CD14-positive monocyte (primary cell): ENCODE results near the gene RERE. TPM values are rescaled to one million over a fixed set of nuclear protein-coding genes. Genes with fewer than 3 reads are reported as not detected.
A peak's percentile ranks its signal among the peaks of the same experiment; 100 is the strongest.
"Not testable (repeated sequence)": the region's sequence is repeated elsewhere in the genome, so short reads cannot be mapped to it uniquely, and the experiment has no call there.

Experiments used
- DNase-seq, 3 donors: peaks; one replicate each; pipeline ENCODE4 v3.0.0-alpha.2; 2011 to 2022
- H2AFZ ChIP-seq: 2 replicates; pipeline ENCODE4 v1.6.0; 2012; ENCODE audit warnings: mild to moderate bottlenecking, low read depth, low read length, inconsistent platforms; ENCODE audit not compliant: insufficient read depth, poor library complexity, severe bottlenecking
- H3K27ac ChIP-seq, 2 donors: 1 replicate in 1 of 2; 2 replicates in 1 of 2; pipeline ENCODE4 v1.5.1; 2012 to 2013; ENCODE audit warnings: low read length in 2 of 2, control low read depth in 1 of 2, inconsistent platforms in 1 of 2, low read depth in 1 of 2, mild to moderate bottlenecking in 1 of 2
- H3K27me3 ChIP-seq, 2 donors: one replicate each; pipeline versions ENCODE4 v1.6.0 to v1.6.1; 2011 to 2013; ENCODE audit warnings: low read length in 2 of 2; ENCODE audit not compliant: control insufficient read depth in 2 of 2, insufficient read depth in 2 of 2
- H3K36me3 ChIP-seq, 2 donors: replicated peaks in 1 of 2; 1 replicate in 1 of 2; 2 replicates in 1 of 2; pipeline versions ENCODE4 v1.5.1 to v1.6.1; 2012 to 2013; ENCODE audit warnings: low read length in 2 of 2, control low read depth in 1 of 2, inconsistent platforms in 1 of 2, mild to moderate bottlenecking in 1 of 2; ENCODE audit not compliant: insufficient read depth in 2 of 2, control insufficient read depth in 1 of 2
- H3K4me1 ChIP-seq, 2 donors: 1 replicate in 1 of 2; 2 replicates in 1 of 2; pipeline versions ENCODE4 v1.5.1 to v1.6.1; 2012 to 2013; ENCODE audit warnings: low read length in 2 of 2, control low read depth in 1 of 2, inconsistent platforms in 1 of 2, mild to moderate bottlenecking in 1 of 2, moderate library complexity in 1 of 2; ENCODE audit not compliant: insufficient read depth in 2 of 2, control insufficient read depth in 1 of 2
- H3K4me2 ChIP-seq: replicated peaks from 2 replicates; pipeline ENCODE3; 2012; ENCODE audit warnings: low read length, moderate library complexity, mild to moderate bottlenecking; ENCODE audit not compliant: poor library complexity, severe bottlenecking; ENCODE audit errors: extremely low read depth
- H3K4me3 ChIP-seq, 3 experiments: fragments of 200-600 bp in 1 of 3; sonication (generic) in 1 of 3; replicated peaks in 1 of 3; 1 replicate in 2 of 3; 2 replicates in 1 of 3; pipeline ENCODE4 v1.5.1; 2011 to 2013; ENCODE audit warnings: low read length in 3 of 3, mild to moderate bottlenecking in 3 of 3, control low read depth in 2 of 3, low read depth in 2 of 3, inconsistent platforms in 1 of 3, moderate library complexity in 1 of 3
- H3K79me2 ChIP-seq: 2 replicates; pipeline ENCODE4 v1.6.0; 2012; ENCODE audit warnings: mild to moderate bottlenecking, control low read depth, inconsistent platforms, low read length, moderate library complexity; ENCODE audit not compliant: insufficient read depth
- H3K9ac ChIP-seq: 2 replicates; pipeline ENCODE4 v1.6.0; 2017; ENCODE audit warnings: low read length, mild to moderate bottlenecking; ENCODE audit not compliant: insufficient read depth, poor library complexity, severe bottlenecking
- H3K9me3 ChIP-seq, 2 donors: replicated peaks in 1 of 2; 1 replicate in 1 of 2; 2 replicates in 1 of 2; pipeline versions ENCODE4 v1.5.1 to v1.6.1; 2012 to 2013; ENCODE audit warnings: low read length in 2 of 2, control low read depth in 1 of 2; ENCODE audit not compliant: control insufficient read depth in 1 of 2, insufficient read depth in 1 of 2
- H4K20me1 ChIP-seq: 2 replicates; pipeline ENCODE4 v1.6.0; 2012; ENCODE audit warnings: mild to moderate bottlenecking, low read length, control low read depth, moderate library complexity; ENCODE audit not compliant: insufficient read depth
- H3K27ac Mint-ChIP-seq, 7 donors: one replicate each; pipeline ENCODE4 v1.8.0; 2020; ENCODE audit warnings: mild to moderate bottlenecking in 7 of 7, mixed read lengths in 7 of 7, moderate library complexity in 6 of 7, inconsistent platforms in 2 of 7
- H3K27me3 Mint-ChIP-seq, 3 donors: one replicate each; pipeline ENCODE4 v1.8.0; 2021 to 2022; ENCODE audit warnings: low read depth in 3 of 3, mild to moderate bottlenecking in 3 of 3, mixed read lengths in 3 of 3, moderate library complexity in 3 of 3, inconsistent platforms in 1 of 3
- H3K36me3 Mint-ChIP-seq, 2 donors: one replicate each; pipeline ENCODE4 v1.8.0; 2020; ENCODE audit warnings: mixed read lengths in 2 of 2, inconsistent platforms in 1 of 2, mild to moderate bottlenecking in 1 of 2
- H3K4me1 Mint-ChIP-seq: one replicate; pipeline ENCODE4 v1.8.0; 2020; ENCODE audit warnings: mild to moderate bottlenecking, mixed read lengths
- H3K4me3 Mint-ChIP-seq, 2 donors: one replicate each; pipeline ENCODE4 v1.8.0; 2020; ENCODE audit warnings: mild to moderate bottlenecking in 2 of 2, mixed read lengths in 2 of 2, moderate library complexity in 1 of 2
- H3K9me3 Mint-ChIP-seq, 7 donors: one replicate each; pipeline ENCODE4 v1.8.0; 2020 to 2022; ENCODE audit warnings: mixed read lengths in 7 of 7, mild to moderate bottlenecking in 6 of 7, moderate library complexity in 6 of 7, inconsistent platforms in 2 of 7
- WGBS: methylation state at CpG from one replicate; pipeline ENCODE4 v1.1.5; 2013; ENCODE audit warnings: missing lambda C conversion rate; ENCODE audit not compliant: insufficient coverage; 5-methylcytosine and 5-hydroxymethylcytosine counted together
- intact Hi-C, 2 donors: fragments of 100-400 bp; cut with micrococcal nuclease; formaldehyde crosslinking; loops; one replicate each; pipeline versions ENCODE4 v1.15.0 to v1.15.1; 2023
- polyA plus RNA-seq, 3 donors: library from polyadenylated mRNA; depleted of rRNA in 1 of 3; unstranded in 2 of 3; stranded (reverse) in 1 of 3; fragments of 300-500 nt in 2 of 3; fragments of >200 nt in 1 of 3; fragmentation: Illumina TruSeq in 2 of 3; gene quantifications; 1 replicate in 2 of 3; 2 replicates in 1 of 3; pipeline ENCODE4 v1.2.3, GENCODE V29; 2012 to 2021
- TF ChIP-seq, protein P1 (sequence below): fragments of 200-600 bp; IDR thresholded peaks from one replicate; pipeline ENCODE4 v1.8.0; 2022; ENCODE audit warnings: antibody characterized with exemption, mild to moderate bottlenecking

RERE gene
- polyA plus RNA-seq, 3 donors, result 1.2 to 19.4 (median 3.8) TPM

DNA sequence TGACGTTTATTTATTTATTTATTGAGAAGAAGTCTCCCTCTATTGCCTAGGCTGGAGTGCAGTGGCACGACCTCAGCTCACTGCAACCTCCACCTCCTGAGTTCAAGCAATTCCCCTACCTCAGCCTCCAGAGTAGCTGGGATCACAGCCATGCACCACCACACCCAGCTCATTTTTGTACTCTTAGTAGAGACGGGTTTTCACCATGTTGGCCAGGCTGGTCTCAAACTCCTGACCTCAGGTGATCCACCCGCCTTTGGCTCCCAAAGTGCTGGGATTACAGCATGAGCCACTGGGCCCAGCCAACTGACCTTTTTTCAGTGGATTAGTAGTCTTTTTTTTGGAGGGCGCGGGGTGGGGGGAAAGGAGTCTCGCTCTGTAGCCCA, 90.6 kb downstream of the RERE start:
- H3K4me1 Mint-ChIP-seq, result not testable (repeated sequence)
- 84% methylated on average over 6 of the region's 7 CpGs for WGBS

DNA sequence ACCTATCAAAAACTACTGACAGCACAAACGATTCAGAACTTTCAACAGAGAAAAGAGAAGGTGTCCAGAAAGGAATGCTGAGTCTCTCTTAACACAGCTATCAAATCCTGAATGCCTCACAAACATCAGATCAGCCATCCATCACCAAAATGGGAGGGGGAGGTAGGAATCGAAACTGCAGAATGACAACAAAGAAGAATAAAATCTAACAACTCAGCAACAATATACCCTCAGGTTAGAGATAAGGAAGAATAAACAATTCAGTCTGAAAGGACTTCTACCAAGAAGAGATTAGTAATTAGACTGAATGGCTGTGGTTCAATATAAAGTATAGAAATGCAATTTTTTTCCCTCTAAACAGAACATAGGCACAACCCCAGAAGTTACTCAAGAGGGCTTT, 94.4 kb downstream of the RERE start:
- Histone ChIP-seq H3K9me3 (no peaks in the 10 kb centered on the region), H2AFZ (no peak overlapping the region), H3K36me3 (no peaks in the 10 kb centered on the region), H3K4me2 (no peak overlapping the region), H3K27ac (no peak overlapping the region), H3K79me2 (no peaks in the 10 kb centered on the region), H3K4me3 (no peak overlapping the region), H4K20me1 (no peaks in the 10 kb centered on the region), H3K4me1 (peaks cover 0 to 11% of the 10 kb centered on the region in 2 donors), H3K9ac (no peak overlapping the region), H3K27me3 (no peaks in the 10 kb centered on the region)
- WGBS, result no CpG with 5 or more reads among the region's 2 CpGs
- DNase-seq, result no peak
- Mint-ChIP-seq H3K27ac (no peak overlapping the region), H3K27me3 (no peaks in the 10 kb centered on the region), H3K4me3 (no peak overlapping the region), H3K9me3 (no peaks in the 10 kb centered on the region), H3K4me1 (peaks cover 12% of the 10 kb centered on the region), H3K36me3 (no peaks in the 10 kb centered on the region)
- TF ChIP-seq, protein P1, sequence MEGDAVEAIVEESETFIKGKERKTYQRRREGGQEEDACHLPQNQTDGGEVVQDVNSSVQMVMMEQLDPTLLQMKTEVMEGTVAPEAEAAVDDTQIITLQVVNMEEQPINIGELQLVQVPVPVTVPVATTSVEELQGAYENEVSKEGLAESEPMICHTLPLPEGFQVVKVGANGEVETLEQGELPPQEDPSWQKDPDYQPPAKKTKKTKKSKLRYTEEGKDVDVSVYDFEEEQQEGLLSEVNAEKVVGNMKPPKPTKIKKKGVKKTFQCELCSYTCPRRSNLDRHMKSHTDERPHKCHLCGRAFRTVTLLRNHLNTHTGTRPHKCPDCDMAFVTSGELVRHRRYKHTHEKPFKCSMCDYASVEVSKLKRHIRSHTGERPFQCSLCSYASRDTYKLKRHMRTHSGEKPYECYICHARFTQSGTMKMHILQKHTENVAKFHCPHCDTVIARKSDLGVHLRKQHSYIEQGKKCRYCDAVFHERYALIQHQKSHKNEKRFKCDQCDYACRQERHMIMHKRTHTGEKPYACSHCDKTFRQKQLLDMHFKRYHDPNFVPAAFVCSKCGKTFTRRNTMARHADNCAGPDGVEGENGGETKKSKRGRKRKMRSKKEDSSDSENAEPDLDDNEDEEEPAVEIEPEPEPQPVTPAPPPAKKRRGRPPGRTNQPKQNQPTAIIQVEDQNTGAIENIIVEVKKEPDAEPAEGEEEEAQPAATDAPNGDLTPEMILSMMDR, result no peak
- intact Hi-C loops, result no loop called here

More for the DNA sequence above, 90.6 kb downstream of the RERE start:
- H3K9me3 Mint-ChIP-seq, H3K27me3 ChIP-seq, DNase-seq, H3K36me3 ChIP-seq, H3K4me3 Mint-ChIP-seq, H4K20me1 ChIP-seq, H3K79me2 ChIP-seq, H3K36me3 Mint-ChIP-seq, H2AFZ ChIP-seq, H3K4me3 ChIP-seq, H3K27me3 Mint-ChIP-seq, H3K4me1 ChIP-seq, H3K4me2 ChIP-seq, H3K9me3 ChIP-seq, H3K9ac ChIP-seq, H3K27ac Mint-ChIP-seq, H3K27ac ChIP-seq: not testable (repeated sequence)
- TF ChIP-seq, protein P1, result peak; percentile 55
- intact Hi-C loops, result loop anchor here (2.0 kb wide), 1 partner anchor 166 kb away; no protein-coding TSS in a partner anchor
